WTC11 (cell line): ENCODE data around the gene RAPGEF2. TPM values are rescaled to one million over a fixed set of nuclear protein-coding genes. Genes with fewer than 3 reads are reported as not detected.

ENCODE experiments used
- ATAC-seq: fragments of 200-7000 bp; cut with Tn5 transposase; 2 replicates; pipeline ENCODE4 v1.10.0; 2021; ENCODE audit warnings: mild to moderate bottlenecking, moderate library complexity
- CTCF ChIA-PET: fragments of 300-600 bp; sonication (Branson Sonifier 250); formaldehyde crosslinking; loops from one replicate; lab custom pipeline; 2021; ENCODE audit warnings: antibody characterized with exemption; lab: Charles Lee
- POLR2A ChIA-PET: fragments of 350-600 bp; sonication (Branson Sonifier 250); formaldehyde crosslinking; loops from one replicate; lab custom pipeline; 2021; ENCODE audit warnings: antibody characterized with exemption; lab: Charles Lee
- DNase-seq: peaks from one replicate; pipeline ENCODE4 v3.0.0; 2021; ENCODE audit warnings: low spot score
- H3K27ac Mint-ChIP-seq: 2 replicates; pipeline ENCODE4 v1.8.0; 2021; ENCODE audit warnings: mixed read lengths
- H3K27me3 Mint-ChIP-seq: 2 replicates; pipeline ENCODE4 v1.8.0; 2021; ENCODE audit warnings: low read depth, mild to moderate bottlenecking, moderate library complexity, mixed read lengths
- H3K36me3 Mint-ChIP-seq: 2 replicates; pipeline ENCODE4 v1.8.0; 2021; ENCODE audit warnings: mixed read lengths
- H3K4me1 Mint-ChIP-seq: 2 replicates; pipeline ENCODE4 v1.8.0; 2022; ENCODE audit warnings: mixed read lengths
- H3K4me3 Mint-ChIP-seq: 2 replicates; pipeline ENCODE4 v1.8.0; 2021; ENCODE audit warnings: mild to moderate bottlenecking, moderate library complexity, mixed read lengths
- H3K9me3 Mint-ChIP-seq: 2 replicates; pipeline ENCODE4 v1.8.0; 2021; ENCODE audit warnings: mixed read lengths
- ELF4 ChIP-seq: sonication (generic); formaldehyde crosslinking; IDR thresholded peaks from 2 replicates; pipeline ENCODE4 v1.8.1; 2022; ENCODE audit warnings: low read depth, mild to moderate bottlenecking, moderate library complexity, missing genetic modification reagents
- ETV6 ChIP-seq: sonication (generic); formaldehyde crosslinking; IDR thresholded peaks from 2 replicates; pipeline ENCODE4 v1.8.1; 2022; ENCODE audit warnings: mild to moderate bottlenecking, missing genetic modification reagents
- FOXJ3 ChIP-seq: sonication (generic); formaldehyde crosslinking; IDR thresholded peaks from 2 replicates; pipeline ENCODE4 v1.9.0; 2021; ENCODE audit warnings: missing genetic modification reagents, mild to moderate bottlenecking, borderline replicate concordance
- IRF2 ChIP-seq: sonication (generic); formaldehyde crosslinking; IDR thresholded peaks from 2 replicates; pipeline ENCODE4 v1.8.0; 2022; ENCODE audit warnings: low read depth, missing genetic modification reagents, borderline replicate concordance
- MYBL2 ChIP-seq: sonication (generic); formaldehyde crosslinking; IDR thresholded peaks from 2 replicates; pipeline ENCODE4 v1.8.1; 2023; ENCODE audit warnings: mild to moderate bottlenecking, moderate library complexity, missing genetic modification reagents
- NFE2L1 ChIP-seq: sonication (generic); formaldehyde crosslinking; IDR thresholded peaks from 2 replicates; pipeline ENCODE4 v1.8.1; 2023; ENCODE audit warnings: missing genetic modification reagents
- NFYB ChIP-seq: sonication (generic); formaldehyde crosslinking; conservative IDR thresholded peaks from 2 replicates; pipeline ENCODE4 v1.8.0; 2022; ENCODE audit warnings: low read depth, missing genetic modification reagents
- NR3C1 ChIP-seq: sonication (generic); formaldehyde crosslinking; conservative IDR thresholded peaks from 2 replicates; pipeline ENCODE4 v1.8.1; 2023; ENCODE audit warnings: low read depth, mild to moderate bottlenecking, missing genetic modification reagents
- OVOL2 ChIP-seq: fragments of 250-450 bp; sonication (Bioruptor Pico); IDR thresholded peaks from 2 replicates; pipeline ENCODE4 v1.9.0; 2021; ENCODE audit warnings: mild to moderate bottlenecking, borderline replicate concordance
- SMAD3 ChIP-seq: sonication (generic); formaldehyde crosslinking; IDR thresholded peaks from 2 replicates; pipeline ENCODE4 v1.8.0; 2022; ENCODE audit warnings: missing genetic modification reagents, mild to moderate bottlenecking, borderline replicate concordance
- SP1 ChIP-seq: sonication (generic); formaldehyde crosslinking; conservative IDR thresholded peaks from 2 replicates; pipeline ENCODE4 v1.8.1; 2022; ENCODE audit warnings: missing genetic modification reagents
- ZNF138 ChIP-seq: sonication (generic); formaldehyde crosslinking; conservative IDR thresholded peaks from 2 replicates; pipeline ENCODE4 v1.8.1; 2022; ENCODE audit warnings: mild to moderate bottlenecking, moderate library complexity, missing genetic modification reagents
- ZNF423 ChIP-seq: fragments of 250-450 bp; sonication (Bioruptor Pico); IDR thresholded peaks from 2 replicates; pipeline ENCODE4 v2.1.2; 2022; ENCODE audit warnings: mild to moderate bottlenecking, moderate library complexity
- total RNA-seq: library from RNA; stranded (reverse); gene quantifications from 3 replicates; pipeline ENCODE4 v1.2.3, GENCODE V29; 2021
- TF ChIP-seq, protein P1 (sequence below): sonication (generic); formaldehyde crosslinking; IDR thresholded peaks from 2 replicates; pipeline ENCODE4 v1.8.1; 2022; ENCODE audit warnings: low read depth, mild to moderate bottlenecking, moderate library complexity, missing genetic modification reagents, borderline replicate concordance
- TF ChIP-seq, protein P2 (sequence below): sonication (generic); formaldehyde crosslinking; IDR thresholded peaks from 2 replicates; pipeline ENCODE4 v1.8.1; 2023; ENCODE audit warnings: mild to moderate bottlenecking, missing genetic modification reagents, moderate library complexity
- TF ChIP-seq, protein P3 (sequence below): fragments of 250-450 bp; sonication (Bioruptor Pico); IDR thresholded peaks from 2 replicates; pipeline ENCODE4 v1.9.0; 2021; ENCODE audit warnings: mild to moderate bottlenecking
- TF ChIP-seq, protein P4 (sequence below): sonication (generic); formaldehyde crosslinking; IDR thresholded peaks from 2 replicates; pipeline ENCODE4 v1.8.1; 2022; ENCODE audit warnings: low read depth, missing genetic modification reagents, borderline replicate concordance
- TF ChIP-seq, protein P5 (sequence below): sonication (generic); formaldehyde crosslinking; IDR thresholded peaks from 2 replicates; pipeline ENCODE4 v1.8.0; 2022; ENCODE audit warnings: mild to moderate bottlenecking, missing genetic modification reagents
- TF ChIP-seq, protein P6 (sequence below): sonication (generic); formaldehyde crosslinking; IDR thresholded peaks from 2 replicates; pipeline ENCODE4 v1.8.0; 2022; ENCODE audit warnings: mild to moderate bottlenecking, missing genetic modification reagents
- TF ChIP-seq, protein P7 (sequence below): sonication (generic); formaldehyde crosslinking; IDR thresholded peaks from 2 replicates; pipeline ENCODE4 v1.8.0; 2022; ENCODE audit warnings: mild to moderate bottlenecking, missing genetic modification reagents

Gene RAPGEF2
- total RNA-seq, 1 experiment from 2014 or later: 40.6 TPM

DNA sequence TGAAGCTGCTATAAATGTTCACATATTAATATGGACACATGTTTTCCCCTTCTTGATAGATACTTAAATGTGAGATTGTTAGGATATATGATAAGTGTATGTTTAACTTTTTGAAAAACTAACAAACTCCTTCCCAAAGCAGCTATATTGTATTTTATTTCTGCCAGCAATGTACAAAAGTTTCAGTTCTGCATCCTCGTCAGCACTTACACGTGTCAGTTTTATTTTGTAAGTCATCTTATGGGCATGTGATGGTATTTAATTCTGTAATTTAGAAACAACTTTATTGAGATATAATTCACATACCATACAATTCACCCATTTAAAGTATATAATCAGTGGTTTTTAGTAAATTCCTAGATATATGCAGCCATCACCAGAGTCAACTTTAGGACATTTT is 31.6 kb downstream of the RAPGEF2 start (continued):
- TF ChIP-seq MYBL2 (CRISPR knock-in tag) (no peak), OVOL2 (CRISPR knock-in tag) (no peak), IRF2 (CRISPR knock-in tag) (no peak), ETV6 (CRISPR knock-in tag) (no peak)

DNA sequence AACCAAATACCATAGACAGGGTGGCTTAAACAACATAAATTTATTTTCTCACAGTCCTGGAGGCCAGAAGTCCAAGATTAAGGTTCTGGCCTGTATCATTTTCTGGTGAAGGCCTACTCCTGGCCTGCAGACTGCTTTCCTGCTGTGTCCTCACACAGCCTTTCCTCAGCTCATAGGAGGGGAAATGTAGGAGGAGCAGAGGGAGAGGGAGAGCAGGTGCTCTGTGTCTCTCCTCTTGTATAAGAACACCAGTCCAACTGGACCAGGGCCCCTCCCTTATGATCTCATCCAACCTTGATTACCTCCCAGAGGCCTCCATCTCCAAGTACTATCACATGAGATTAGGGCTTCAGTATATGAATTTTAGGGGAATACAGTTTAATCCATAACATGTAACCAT is 34.3 kb downstream of the RAPGEF2 start:
- no peak for DNase-seq
- Mint-ChIP-seq H3K4me3 (no peak overlapping the region), H3K9me3 (no peaks in the 10 kb centered on the region), H3K36me3 (no peaks in the 10 kb centered on the region), H3K4me1 (peaks cover 37% of the 10 kb centered on the region), H3K27me3 (no peaks in the 10 kb centered on the region), H3K27ac (peak overlapping the region; percentile 52; the same call in 1 of the 2 replicates)
- ATAC-seq: peak; percentile 88
- ChIA-PET CTCF (interaction anchor here (0.9 kb wide), 1 partner anchor 55 kb away, joined by 3 read pairs; no protein-coding TSS in a partner anchor), POLR2A (no interaction called here)
- TF ChIP-seq, protein P1, sequence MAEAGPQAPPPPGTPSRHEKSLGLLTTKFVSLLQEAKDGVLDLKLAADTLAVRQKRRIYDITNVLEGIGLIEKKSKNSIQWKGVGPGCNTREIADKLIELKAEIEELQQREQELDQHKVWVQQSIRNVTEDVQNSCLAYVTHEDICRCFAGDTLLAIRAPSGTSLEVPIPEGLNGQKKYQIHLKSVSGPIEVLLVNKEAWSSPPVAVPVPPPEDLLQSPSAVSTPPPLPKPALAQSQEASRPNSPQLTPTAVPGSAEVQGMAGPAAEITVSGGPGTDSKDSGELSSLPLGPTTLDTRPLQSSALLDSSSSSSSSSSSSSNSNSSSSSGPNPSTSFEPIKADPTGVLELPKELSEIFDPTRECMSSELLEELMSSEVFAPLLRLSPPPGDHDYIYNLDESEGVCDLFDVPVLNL (CRISPR knock-in tag): no peak
- TF ChIP-seq FOXJ3: no peak
- TF ChIP-seq, protein P2, sequence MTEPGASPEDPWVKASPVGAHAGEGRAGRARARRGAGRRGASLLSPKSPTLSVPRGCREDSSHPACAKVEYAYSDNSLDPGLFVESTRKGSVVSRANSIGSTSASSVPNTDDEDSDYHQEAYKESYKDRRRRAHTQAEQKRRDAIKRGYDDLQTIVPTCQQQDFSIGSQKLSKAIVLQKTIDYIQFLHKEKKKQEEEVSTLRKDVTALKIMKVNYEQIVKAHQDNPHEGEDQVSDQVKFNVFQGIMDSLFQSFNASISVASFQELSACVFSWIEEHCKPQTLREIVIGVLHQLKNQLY: no peak
- TF ChIP-seq NFYB (CRISPR knock-in tag): no peak
- TF ChIP-seq ELF4: no peak
- TF ChIP-seq, protein P3, sequence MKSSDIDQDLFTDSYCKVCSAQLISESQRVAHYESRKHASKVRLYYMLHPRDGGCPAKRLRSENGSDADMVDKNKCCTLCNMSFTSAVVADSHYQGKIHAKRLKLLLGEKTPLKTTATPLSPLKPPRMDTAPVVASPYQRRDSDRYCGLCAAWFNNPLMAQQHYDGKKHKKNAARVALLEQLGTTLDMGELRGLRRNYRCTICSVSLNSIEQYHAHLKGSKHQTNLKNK (CRISPR knock-in tag): no peak

DNA sequence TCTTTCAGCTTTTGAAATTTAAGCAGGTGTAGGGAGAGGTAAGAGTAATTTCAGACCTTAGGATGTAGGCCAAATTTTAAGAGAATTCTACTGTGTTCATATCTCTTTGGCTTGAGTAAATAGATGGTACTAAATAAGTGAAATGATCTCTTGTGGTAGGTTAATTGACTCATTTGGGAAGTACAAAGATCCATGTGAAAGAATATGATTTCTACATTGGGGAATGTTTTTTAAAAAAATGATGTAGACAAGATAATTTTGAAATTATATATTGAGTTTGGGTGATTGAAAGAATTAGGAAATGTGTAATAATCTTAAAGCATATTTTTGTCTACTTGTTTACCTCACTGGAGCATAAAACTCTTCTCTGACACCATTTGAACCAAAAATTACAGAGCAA is 35.6 kb downstream of the RAPGEF2 start:
- H3K4me3 Mint-ChIP-seq: no peak overlapping the region
- no peaks in the 10 kb centered on the region for H3K9me3 Mint-ChIP-seq
- POLR2A ChIA-PET: no interaction called here
- no peak overlapping the region for H3K27ac Mint-ChIP-seq
- no peak for ATAC-seq
- no peak for DNase-seq
- no peaks in the 10 kb centered on the region for H3K36me3 Mint-ChIP-seq
- H3K27me3 Mint-ChIP-seq: no peaks in the 10 kb centered on the region
- peaks cover 30% of the 10 kb centered on the region for H3K4me1 Mint-ChIP-seq
- CTCF ChIA-PET: no interaction called here
- TF ChIP-seq, protein P4, sequence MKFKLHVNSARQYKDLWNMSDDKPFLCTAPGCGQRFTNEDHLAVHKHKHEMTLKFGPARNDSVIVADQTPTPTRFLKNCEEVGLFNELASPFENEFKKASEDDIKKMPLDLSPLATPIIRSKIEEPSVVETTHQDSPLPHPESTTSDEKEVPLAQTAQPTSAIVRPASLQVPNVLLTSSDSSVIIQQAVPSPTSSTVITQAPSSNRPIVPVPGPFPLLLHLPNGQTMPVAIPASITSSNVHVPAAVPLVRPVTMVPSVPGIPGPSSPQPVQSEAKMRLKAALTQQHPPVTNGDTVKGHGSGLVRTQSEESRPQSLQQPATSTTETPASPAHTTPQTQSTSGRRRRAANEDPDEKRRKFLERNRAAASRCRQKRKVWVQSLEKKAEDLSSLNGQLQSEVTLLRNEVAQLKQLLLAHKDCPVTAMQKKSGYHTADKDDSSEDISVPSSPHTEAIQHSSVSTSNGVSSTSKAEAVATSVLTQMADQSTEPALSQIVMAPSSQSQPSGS (CRISPR knock-in tag): no peak
- TF ChIP-seq ZNF138 (CRISPR knock-in tag): no peak

DNA sequence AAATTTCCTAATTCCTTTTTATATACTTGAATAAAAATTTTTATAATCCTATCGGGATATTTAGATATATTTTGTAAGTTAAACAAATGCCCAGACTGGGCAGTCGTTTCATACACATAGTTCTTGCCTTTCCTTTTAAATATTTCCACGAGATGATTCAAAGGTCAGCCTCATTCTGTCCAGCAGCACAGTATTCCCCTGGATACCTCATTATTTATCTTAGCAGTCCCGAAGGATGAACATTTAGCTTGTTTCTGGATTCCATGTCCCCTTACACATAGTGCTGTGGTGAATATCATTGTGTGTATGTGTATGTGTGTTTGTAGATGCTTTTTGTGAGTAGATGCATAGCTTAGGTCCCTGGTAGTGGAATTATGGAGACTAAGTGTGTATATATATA is 38.3 kb downstream of the RAPGEF2 start:
- no peak overlapping the region for H3K27ac Mint-ChIP-seq
- DNase-seq (no peak), ATAC-seq (no peak)

More for the DNA sequence above, 38.3 kb downstream of the RAPGEF2 start:
- Mint-ChIP-seq H3K36me3 (no peaks in the 10 kb centered on the region), H3K4me3 (no peak overlapping the region), H3K27me3 (no peaks in the 10 kb centered on the region), H3K9me3 (no peaks in the 10 kb centered on the region), H3K4me1 (peaks cover 32% of the 10 kb centered on the region)
- CTCF ChIA-PET: no interaction called here
- TF ChIP-seq NR3C1 (CRISPR knock-in tag) (no peak), ELF4 (no peak), NFE2L1 (no peak), ZNF423 (CRISPR knock-in tag) (no peak), SP1 (no peak), SMAD3 (CRISPR knock-in tag) (no peak)
- TF ChIP-seq, protein P5, sequence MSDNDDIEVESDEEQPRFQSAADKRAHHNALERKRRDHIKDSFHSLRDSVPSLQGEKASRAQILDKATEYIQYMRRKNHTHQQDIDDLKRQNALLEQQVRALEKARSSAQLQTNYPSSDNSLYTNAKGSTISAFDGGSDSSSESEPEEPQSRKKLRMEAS (CRISPR knock-in tag): no peak
- TF ChIP-seq, protein P6, sequence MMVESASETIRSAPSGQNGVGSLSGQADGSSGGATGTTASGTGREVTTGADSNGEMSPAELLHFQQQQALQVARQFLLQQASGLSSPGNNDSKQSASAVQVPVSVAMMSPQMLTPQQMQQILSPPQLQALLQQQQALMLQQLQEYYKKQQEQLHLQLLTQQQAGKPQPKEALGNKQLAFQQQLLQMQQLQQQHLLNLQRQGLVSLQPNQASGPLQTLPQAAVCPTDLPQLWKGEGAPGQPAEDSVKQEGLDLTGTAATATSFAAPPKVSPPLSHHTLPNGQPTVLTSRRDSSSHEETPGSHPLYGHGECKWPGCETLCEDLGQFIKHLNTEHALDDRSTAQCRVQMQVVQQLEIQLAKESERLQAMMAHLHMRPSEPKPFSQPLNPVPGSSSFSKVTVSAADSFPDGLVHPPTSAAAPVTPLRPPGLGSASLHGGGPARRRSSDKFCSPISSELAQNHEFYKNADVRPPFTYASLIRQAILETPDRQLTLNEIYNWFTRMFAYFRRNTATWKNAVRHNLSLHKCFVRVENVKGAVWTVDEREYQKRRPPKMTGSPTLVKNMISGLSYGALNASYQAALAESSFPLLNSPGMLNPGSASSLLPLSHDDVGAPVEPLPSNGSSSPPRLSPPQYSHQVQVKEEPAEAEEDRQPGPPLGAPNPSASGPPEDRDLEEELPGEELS (CRISPR knock-in tag): no peak
- TF ChIP-seq, protein P7, sequence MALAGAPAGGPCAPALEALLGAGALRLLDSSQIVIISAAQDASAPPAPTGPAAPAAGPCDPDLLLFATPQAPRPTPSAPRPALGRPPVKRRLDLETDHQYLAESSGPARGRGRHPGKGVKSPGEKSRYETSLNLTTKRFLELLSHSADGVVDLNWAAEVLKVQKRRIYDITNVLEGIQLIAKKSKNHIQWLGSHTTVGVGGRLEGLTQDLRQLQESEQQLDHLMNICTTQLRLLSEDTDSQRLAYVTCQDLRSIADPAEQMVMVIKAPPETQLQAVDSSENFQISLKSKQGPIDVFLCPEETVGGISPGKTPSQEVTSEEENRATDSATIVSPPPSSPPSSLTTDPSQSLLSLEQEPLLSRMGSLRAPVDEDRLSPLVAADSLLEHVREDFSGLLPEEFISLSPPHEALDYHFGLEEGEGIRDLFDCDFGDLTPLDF (CRISPR knock-in tag): no peak
- POLR2A ChIA-PET: no interaction called here
